HG03457 (cell line): ENCODE data around the gene S100A3.
"Not testable (repeated sequence)": the region's sequence is repeated elsewhere in the genome, so short reads cannot be mapped to it uniquely, and the experiment has no call there.

Experiments used
- ATAC-seq: cut with Tn5 transposase; IDR thresholded peaks from one replicate; pipeline ENCODE4 v1.9.1; 2021; ENCODE audit warnings: moderate number of reproducible peaks; ENCODE audit not compliant: unreplicated experiment

S100A3 gene

DNA sequence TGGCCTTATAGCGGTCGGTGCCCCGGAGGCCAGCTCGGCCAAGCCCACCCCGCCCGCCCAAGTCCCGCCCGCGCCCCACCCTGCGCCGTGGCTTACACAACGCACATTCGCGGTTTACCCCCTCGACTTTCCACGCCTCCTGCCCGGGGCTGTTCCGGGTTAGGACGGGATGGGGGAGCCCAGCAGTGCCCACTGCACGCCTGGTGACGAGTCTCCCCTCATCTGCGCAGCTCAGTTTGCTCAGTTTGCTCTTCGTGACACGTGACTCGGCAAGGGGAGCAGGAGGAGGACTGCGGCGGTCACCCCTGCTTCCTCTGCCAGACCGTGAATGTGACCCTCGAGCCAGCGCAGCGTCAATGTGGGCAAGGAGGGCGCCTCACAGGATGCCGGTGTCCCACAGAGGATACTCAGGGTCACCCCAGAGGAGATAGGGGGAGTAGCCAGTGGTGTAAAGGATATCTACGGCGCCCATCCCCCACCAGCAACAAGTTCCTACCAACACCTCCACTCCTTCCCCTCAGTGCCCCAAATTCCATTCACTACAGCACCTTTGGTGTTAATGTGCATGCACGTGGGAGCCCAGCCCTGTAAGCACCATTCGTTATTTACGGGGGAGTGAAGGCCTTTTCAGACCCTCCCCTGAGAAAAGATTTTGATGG, 12.9 kb downstream of the S100A3 start:
- no peak for ATAC-seq

DNA sequence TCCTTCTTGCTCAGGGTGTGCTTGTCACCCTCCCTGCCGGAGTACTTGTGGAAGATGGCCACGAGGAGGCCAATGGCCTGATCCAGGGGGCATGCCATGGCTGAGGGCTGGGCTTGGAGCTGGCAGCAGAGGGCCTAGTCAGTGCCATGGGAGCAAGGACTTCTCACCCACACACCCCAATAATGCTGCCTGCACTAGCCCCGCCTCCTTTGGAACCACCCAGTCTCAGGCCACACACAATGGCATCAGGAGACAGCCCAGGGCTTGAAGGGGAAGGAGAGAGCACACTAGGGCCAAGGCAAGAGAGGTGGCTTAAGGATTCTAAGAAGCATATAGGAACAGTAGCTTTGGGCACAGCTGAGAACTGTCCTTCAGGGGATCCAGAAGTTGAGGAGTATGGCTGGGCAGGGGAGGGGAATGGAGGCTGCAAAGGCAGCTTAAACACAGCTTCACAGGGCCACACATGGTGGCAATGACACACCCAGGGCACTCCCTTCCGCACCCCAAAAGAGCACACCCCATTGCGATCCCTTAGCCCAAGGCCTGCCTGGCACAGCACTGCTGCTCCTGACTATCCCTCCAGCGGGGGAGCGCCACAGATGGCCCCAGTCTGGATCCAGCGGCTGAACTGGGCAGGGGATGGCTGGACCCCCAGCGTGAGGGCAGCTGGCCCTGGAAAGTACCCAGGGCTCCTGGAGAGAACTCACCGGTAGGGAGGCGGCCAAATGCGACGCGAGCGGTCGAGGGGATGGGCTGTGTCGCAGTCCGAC, 13.6 kb downstream of the S100A3 start, which contains the start of gene S100A6:
Gene S100A6 (minus strand): TSS at position 750 of the 770 bp plus-strand sequence. CDS start 652 bp downstream, at position 98.
- ATAC-seq = no peak

DNA sequence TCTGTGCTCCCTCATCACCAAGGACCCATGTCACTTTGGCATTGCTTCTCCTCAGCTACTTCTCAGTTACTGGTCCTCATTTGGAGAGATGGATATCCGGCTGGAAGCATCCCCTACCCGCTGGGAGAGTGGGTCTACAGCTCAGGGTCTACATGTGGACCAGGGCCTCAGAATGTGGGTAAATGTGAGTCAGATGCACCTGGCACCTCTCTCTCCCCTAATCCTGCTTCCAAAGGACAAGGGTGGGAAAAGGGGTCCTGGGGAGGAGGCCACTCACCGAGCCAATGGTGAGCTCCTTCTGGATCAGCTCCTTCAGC, 14.2 kb downstream of the S100A3 start:
- ATAC-seq = no peak

DNA sequence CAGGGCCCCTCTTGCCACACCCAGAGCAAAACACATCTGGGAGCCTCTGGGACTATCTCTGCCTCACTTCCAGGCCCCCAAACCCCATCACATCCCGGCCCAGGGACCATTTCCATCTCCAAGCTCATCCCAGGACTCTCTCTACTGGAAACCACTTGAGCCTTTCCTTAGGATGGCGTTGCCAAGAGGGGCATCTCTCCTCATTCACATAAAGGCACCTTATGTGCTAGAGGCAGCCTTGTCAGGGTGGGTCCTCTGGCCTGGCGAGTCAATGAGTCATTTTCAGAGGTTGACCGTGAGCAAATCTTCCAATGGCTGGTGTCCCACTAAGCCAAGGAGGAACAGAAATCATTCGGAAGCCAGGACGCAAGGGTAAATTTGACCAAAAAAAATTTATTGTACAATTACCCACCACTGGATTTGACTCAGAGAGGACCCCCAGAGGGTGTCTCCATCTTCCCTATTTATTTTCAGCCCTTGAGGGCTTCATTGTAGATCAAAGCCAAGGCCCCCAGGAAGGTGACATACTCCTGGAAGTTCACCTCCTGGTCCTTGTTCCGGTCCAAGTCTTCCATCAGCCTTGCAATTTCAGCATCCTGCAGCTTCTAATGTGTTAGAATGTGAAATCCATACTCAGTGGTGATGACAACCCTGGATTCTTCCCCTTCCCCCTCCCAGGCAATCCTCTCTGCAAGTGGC, 14.7 kb downstream of the S100A3 start:
- no peak for ATAC-seq

DNA sequence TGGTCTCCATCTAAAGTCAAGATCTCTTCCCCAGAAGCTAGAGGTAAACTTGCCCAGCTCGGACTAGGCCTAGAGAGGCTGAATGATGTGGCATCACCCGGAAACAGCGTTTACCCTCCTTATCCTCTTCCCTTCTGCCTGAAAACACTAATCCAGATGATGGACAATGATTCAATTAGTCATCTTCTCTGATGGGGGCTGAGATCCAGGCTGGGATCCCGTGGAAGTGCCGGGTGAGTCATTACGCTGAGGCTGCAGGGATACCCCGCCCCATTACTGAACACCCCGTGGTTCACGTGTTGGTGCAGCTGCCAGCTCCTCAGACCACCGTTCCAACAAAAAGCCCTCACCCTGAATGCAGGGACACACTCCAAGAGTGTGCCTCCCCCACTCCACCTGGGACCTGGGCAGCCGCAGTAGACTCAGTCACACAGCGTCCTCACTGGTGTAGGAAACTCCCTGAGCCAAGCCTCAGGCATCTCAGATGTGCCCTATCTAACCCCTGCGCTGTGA, 15.3 kb downstream of the S100A3 start:
- ATAC-seq = no peak

DNA sequence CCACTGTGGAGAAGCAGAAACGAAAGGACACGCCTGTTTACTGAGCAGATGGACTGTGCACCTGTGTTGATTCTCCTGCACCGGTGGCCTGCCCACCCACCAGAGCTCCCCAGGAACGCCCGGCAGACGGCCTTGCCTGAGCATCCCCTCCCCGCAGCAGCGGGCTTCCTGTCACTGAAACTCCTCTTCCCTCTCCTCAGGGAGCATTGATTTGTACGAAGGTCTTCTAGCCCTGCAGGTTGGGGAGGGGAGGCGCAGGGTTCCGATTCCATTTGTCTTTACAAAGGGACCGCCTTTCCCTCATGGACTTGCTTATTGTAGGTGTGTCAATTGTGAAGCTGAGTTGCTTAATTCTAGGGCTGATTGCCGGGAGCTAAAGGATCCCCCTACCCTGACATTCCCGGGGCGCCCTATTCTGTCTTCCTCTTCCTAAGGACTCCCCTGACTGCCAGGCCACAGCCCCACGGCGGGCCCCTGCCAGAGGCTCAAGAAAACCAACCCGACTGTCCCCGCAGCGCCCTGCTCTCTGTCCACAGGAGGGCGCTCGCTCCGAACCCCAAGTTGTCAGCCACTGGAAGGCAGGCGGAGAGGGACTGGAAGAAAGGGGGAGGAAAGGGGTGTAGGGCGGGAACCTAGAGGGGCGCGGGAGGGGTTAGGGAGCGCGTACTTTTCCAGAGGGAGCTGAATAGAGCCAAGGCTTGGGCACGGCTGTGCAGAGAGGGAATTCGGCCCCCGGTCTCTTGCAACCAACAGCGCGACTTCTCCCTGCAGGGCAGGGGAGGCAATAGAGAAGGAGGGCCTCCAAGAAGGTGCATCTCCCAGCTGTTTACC, 16.1 kb downstream of the S100A3 start:
- no peak for ATAC-seq

DNA sequence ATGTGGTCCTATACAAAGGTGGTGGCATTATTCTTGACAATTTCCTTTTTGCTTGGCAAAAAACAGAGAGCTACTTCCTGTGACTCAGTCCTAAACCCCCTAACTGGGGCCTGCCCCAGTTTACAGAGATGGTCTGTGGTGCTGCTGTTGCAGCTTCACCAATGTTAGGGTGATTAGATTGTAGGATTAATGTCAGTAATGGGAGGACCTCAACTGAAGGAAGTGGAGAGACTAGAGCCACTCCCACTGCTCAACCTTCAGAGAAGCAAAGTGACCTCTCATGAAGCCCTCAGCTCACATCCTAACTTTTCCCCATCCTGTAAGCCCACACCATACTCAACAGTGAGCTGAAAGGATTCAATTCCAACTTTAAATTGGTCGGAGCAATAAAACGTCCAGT, 16.9 kb downstream of the S100A3 start:
- no peak for ATAC-seq

DNA sequence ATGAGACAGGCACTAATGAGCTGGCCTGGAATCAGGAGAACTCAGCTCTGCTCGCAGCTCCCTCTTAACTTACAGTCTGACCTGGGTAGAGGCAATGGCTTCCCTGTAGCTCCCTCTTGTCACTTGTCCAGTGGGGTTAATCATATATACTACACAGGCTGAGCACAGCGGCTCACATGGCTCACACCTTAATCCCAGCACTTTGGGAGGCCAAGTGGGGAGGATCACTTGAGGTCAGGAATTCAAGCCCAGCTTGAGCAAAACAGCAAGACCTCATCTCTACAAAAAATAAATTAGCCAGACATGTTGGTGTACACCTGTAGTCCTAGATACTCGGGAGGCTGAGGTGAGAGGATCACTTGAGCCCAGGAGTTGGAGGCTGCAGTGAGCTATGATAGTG, 17.4 kb downstream of the S100A3 start:
- no peak for ATAC-seq

DNA sequence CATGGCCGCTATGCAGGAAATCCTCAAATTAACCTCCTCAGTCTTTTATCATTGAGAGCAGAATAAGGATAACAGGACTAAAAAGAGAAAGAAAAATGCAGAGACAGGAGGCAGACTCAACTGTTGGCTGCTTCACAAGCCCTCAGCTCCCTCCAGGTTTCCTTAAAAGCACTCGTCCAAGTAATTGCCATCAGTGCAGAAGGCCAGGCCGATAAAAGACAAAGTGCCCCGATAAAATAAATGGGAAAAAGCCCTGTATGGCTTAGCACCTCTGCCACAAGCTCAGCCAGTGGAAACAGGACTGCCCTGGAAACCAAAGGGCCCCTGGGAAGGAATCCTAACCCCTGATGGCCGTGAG, 21.4 kb downstream of the S100A3 start:
- no peak for ATAC-seq

DNA sequence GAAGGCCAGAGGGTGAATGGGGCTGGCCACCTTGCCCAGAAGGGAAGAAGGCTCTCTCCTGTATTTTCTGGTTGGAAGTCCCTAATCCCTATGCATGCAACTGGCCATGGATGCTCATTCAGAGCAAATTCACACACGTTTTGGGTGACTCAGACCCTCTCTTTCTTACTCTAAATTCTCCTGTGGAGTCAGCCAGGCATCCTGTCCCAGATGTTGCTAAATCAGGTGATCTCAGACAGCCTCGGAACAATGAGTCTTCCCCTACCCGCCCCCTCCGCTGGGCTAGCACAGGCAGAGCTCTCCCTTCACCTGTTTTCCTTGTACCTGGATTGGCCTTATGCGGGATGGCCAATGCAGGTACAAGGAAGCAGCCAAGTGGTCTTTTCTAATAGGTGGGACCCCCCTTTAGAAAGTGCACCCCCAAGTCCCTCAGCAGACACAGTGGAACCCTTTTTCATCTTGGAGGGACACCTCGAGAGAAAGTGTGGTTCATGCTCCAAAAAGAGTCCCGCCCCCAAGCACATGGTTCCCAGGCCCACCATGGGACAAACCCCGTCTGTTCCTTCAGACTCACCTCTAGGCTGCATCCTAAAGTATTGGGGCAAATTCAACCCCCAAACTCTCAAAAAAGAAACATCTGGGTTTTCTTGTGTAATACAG, 21.9 kb downstream of the S100A3 start:
- ATAC-seq = no peak

DNA sequence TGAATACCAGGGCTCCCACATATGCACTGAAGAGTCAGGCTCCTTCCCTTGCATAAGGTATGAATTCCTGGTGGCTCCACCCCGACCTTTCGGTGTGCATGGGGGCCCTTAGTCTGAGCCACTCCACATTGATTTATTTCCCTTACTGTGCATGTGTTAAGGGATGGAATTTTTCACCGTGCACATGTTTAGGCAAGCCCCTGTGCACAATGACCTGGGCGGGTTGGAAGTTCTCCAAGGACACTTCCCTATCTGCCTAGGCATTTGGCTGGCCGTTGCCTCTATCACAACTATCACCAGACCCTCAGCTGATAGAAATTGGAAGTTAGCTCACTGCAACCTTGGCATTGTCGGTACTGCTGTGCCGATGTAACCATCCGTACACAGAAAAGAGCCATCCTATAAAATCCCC, 22.9 kb downstream of the S100A3 start:
- no peak for ATAC-seq

DNA sequence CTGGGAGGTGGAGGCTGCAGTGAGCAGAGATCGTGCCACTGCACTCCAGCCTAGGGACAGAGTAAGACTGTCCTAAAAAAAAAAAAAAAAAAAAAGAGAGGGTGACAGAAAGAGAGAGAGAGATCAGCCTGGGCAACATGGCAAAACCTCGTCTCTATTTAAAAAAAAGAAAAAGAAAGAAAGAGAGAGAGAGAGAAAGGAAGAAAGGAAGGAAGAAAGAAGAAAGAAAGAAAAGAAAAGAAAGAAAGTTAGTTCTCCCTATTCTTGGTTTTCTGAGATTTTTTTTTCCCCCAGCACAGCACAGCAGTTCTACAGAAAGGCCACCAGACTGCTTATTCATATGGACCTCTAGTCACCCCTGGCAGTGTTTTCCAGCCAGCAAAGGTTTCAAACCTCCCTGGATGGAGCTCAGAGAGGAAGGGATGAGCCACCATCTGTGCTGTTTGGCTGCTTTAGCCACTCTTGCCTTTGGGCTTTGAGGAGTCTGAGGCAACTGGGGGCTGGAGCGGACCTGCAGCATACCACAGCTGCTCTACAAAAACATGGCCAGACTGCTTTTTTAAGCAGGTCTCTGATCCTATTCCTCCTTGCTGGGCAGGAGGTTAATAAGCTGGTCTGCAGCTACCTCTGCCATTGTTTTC, 23.9 kb downstream of the S100A3 start:
- no peak for ATAC-seq

DNA sequence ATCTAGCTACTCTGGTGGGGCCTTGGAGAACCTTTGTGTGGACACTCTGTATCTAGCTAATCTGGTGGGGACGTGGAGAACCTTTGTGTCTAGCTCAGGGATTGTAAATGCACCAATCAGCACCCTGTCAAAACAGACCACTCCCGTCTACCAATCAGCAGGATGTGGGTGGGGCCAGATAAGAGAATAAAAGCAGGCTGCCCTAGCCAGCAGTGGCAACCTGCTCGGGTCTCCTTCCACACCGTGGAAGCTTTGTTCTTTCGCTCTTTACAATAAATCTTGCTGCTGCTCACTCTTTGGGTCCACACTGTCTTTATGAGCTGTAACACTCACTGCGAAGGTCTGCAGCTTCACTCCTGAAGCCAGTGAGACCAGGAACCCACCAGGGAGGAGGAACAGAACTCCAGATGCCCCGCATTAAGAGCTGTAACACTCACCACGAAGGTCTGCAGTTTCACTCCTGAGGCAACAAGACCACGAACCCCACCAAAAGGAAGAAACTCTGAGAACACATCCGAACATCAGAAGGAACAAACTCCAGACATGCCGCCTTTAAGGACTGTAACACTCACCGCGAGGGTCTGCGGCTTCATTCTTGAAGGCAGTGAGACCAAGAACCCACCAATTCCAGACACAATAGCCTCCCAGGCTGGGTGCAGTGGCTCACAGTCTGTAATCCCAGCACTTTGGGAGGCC, 26.6 kb downstream of the S100A3 start:
- ATAC-seq = not testable (repeated sequence)

DNA sequence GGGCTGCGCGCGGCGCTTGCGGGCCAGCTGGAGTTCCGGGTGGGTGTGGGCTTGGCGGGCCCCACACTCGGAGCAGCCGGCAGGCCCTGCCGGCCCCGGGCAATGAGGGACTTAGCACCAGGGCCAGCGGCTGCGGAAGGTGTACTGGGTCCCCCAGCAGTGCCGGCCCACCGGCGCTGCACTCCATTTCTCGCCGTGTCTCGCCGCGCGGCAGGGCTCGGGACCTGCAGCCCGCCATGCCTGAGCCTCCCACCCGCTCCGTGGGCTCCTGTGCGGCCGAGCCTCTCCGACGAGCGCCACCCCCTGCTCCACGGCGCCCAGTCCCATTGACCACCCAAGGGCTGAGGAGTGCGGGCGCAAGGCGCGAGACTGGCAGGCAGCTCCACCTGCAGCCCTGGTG, 27.2 kb downstream of the S100A3 start:
- not testable (repeated sequence) for ATAC-seq

DNA sequence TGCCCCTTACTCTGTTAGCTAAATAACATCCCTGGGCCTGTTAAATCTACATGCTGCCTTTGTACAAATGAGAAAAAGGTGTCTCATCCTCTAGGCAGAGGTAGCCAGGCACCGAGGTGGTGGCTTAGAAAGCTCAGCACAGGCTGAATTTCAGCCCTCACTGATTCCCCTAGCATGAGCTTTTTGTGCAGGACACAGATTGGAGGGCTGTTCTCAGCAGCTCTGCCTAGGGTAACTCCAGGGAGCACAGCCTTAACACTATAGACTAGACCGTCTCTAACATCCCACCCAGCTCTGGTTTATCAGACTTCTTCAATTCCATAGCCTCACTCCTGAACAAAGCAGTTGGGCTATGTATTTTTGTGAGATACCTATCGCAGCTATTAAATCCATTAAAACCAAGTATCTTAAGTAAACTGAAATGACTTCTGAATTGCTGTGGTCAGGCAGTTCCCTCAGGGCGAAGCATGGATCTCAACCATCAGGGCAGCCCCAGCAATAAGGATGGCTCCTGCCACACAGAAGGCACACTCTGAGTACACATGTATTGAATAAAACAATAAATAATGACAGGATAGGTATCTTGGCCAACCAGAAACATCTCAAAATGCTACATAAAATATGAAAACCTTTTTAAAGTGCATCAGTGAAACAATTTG, 28.1 kb downstream of the S100A3 start:
- ATAC-seq = no peak

DNA sequence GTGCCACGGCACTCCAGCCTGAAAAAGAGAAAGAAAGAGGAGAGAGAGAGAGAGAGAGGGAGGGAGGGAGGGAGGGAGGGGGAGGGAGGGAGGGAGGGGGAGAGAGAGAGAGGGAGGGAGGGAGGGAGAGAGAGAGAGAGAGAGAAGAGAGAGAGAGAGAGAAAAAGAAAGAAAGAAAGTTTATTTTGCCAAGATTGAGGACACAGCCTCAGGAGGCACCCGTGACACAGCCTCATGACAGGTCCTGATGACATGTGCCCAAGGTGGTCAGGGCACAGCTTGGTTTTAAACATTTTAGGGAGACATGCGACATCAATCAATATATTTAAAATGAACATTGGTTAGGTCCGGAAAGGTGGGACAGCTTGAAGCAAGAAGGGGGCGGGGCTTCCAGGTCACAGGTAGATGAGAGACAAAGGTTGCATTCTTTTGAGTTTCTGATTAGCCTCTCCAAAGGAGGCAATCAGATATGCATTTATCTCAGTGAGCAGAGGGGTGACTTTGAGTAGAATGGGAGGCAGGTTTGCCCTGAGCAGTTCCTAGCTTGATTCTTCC, 28.8 kb downstream of the S100A3 start:
- not testable (repeated sequence) for ATAC-seq

DNA sequence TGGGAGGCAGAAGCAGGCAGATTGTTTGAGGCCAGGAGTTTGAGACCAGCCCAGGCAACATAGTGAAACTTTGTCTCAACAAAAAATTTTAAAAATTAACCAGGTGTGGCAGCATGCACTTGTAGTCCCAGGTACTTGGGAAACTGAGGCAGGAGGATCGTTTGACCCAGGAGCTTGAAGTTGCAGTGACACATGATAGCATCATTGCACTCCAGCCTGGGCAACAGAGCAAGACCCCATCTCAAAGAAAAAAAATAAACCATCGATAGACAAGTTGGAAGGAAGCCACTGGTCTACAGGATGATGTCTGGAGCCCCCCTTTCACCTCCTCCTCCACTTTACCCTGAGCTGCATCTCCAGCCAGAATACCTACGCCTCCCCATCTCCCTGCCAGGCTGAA, 29.8 kb downstream of the S100A3 start:
- ATAC-seq = no peak

DNA sequence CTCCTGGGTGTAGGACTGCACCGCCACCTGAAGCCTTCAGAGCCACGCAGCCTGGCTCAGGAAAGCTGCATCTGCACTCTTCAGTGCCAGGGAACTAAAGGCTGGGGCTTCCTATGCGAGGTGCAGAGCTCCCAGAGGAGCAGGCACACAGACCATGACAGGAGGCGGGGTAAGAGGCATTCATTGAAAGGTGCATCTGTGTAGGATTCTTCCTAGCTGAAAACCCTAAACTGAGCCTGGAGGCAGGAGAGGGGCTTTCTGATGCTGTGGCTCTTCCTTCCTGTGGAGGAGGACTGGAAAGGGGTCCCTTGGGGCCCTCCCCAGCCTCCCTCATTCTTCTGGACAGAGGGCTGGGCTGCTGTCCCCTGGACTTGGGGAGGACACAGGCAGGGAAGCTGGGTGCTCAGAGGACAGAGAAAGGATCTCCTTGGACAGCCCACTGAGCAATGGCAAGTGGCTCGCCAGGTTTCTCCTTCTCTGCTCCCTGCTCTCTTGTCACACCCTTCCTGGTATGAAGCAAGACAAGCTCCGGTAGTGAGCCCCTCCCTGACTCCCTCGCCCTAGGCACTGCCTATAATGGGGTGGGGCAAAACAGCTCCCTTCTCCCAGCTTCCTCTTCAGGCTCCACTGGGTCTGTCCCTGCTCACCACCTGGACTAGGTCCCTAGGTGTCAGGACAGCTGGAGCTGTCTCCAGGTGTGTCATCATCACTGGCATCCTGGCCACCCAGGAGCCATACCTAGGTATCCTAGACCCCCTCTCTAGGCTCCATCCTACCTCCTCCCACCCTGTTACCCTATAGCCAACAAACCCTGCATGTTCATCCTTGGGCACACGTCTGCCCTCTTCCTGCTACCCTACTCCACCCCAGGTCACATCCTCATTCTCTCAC, 33.3 kb downstream of the S100A3 start:
- no peak for ATAC-seq
